ENCODE measurements around the gene UPF1. TPM values are rescaled to one million over a fixed set of nuclear protein-coding genes. Genes with fewer than 3 reads are reported as not detected.

Gene UPF1
- total and polyA plus RNA-seq, 2 of the 13 experiments (the other 11 are each of a cell fraction or from before 2014, with no cell fraction given), result 16.9 to 41.8 TPM

GRCh38 chr19:18865973-18866799, 34.4 kb downstream of the UPF1 start (continued):
- TF ChIP-seq ARID4A (CRISPR knock-in tag; IDR thresholded peaks at IDR 0.05; ENCODE audit: borderline replicate concordance) (peak; percentile 12; the same call in 1 of the 2 replicates), NAIF1 (CRISPR knock-in tag; IDR thresholded peaks at IDR 0.05; ENCODE audit: borderline replicate concordance) (no peak), FOXA1 (IDR thresholded peaks at IDR 0.05) (no peak), FOXA1 (CRISPR knock-in tag; IDR thresholded peaks at IDR 0.05) (no peak), ZKSCAN1 (IDR thresholded peaks at IDR 0.05; ENCODE audit: low read length) (peak; percentile 91), ZKSCAN8 (CRISPR knock-in tag; IDR thresholded peaks at IDR 0.05; ENCODE audit: borderline replicate concordance) (0 out of 2 replicates have a peak, but pooled peaks have one; percentile 34), ZNF225 (CRISPR knock-in tag; IDR thresholded peaks at IDR 0.05) (no peak), RBM22 (optimal IDR thresholded peaks at IDR 0.05; ENCODE audit: low read length) (peak; percentile 73), TAF15 (IDR thresholded peaks at IDR 0.05; ENCODE audit: low read depth, low read length, poor library complexity, severe bottlenecking) (peak; percentile 75), XRCC5 (optimal IDR thresholded peaks at IDR 0.05; ENCODE audit: low read length) (peak; percentile 97), YY1 (IDR thresholded peaks at IDR 0.05; ENCODE audit: insufficient read depth, insufficient replicate concordance, low read depth, low read length) (peak; percentile 62), IRF9 (CRISPR knock-in tag; IDR thresholded peaks at IDR 0.05; ENCODE audit: borderline replicate concordance) (0 out of 2 replicates have a peak, but pooled peaks have one; percentile 35), POLR2G (IDR thresholded peaks at IDR 0.05; ENCODE audit: low read depth, low read length) (peak; percentile 36; the same call in 1 of the 2 replicates), TEAD3 (CRISPR knock-in tag; optimal IDR thresholded peaks at IDR 0.05; ENCODE audit: borderline replicate concordance) (peak; percentile 20), ZNF768 (CRISPR knock-in tag; IDR thresholded peaks at IDR 0.05) (peak; percentile 53; the same call in 1 of the 2 replicates), RFX1 (IDR thresholded peaks at IDR 0.05) (no peak), ZSCAN25 (CRISPR knock-in tag; IDR thresholded peaks at IDR 0.05) (peak; percentile 79), ZNF501 (CRISPR knock-in tag; IDR thresholded peaks at IDR 0.05) (0 out of 2 replicates have a peak, but pooled peaks have one; percentile 23), ZNF740 (CRISPR knock-in tag; IDR thresholded peaks at IDR 0.05) (no peak), HMGXB4 (CRISPR knock-in tag; IDR thresholded peaks at IDR 0.05; ENCODE audit: borderline replicate concordance in 1 of 2, low read depth in 1 of 2) (peak; percentile 72 to 73; a peak in 3 of 4 replicates), ZBTB38 (CRISPR knock-in tag; IDR thresholded peaks at IDR 0.05) (peak; percentile 78)
- TF ChIP-seq, protein P1, sequence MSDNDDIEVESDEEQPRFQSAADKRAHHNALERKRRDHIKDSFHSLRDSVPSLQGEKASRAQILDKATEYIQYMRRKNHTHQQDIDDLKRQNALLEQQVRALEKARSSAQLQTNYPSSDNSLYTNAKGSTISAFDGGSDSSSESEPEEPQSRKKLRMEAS (IDR thresholded peaks at IDR 0.05), result 0 out of 2 replicates have a peak, but pooled peaks have one; percentile 18

All from HepG2 (cell line).